C4-2B (cell line): ENCODE measurements around the gene F12.
A peak's percentile ranks its signal among the peaks of the same experiment; 100 is the strongest.

ENCODE experiments used
- H3K27ac ChIP-seq: fragments of 450-650 bp; 2 replicates; pipeline ENCODE4 v1.5.1; 2017
- ZFX ChIP-seq: fragments of 450-650 bp; IDR thresholded peaks from 2 replicates; pipeline ENCODE4 v1.6.1; 2017
- TF ChIP-seq, protein P1 (sequence below): fragments of 450-650 bp; conservative IDR thresholded peaks from 2 replicates; pipeline ENCODE4 v1.5.1; 2017; ENCODE audit warnings: mild to moderate bottlenecking

Gene F12

DNA sequence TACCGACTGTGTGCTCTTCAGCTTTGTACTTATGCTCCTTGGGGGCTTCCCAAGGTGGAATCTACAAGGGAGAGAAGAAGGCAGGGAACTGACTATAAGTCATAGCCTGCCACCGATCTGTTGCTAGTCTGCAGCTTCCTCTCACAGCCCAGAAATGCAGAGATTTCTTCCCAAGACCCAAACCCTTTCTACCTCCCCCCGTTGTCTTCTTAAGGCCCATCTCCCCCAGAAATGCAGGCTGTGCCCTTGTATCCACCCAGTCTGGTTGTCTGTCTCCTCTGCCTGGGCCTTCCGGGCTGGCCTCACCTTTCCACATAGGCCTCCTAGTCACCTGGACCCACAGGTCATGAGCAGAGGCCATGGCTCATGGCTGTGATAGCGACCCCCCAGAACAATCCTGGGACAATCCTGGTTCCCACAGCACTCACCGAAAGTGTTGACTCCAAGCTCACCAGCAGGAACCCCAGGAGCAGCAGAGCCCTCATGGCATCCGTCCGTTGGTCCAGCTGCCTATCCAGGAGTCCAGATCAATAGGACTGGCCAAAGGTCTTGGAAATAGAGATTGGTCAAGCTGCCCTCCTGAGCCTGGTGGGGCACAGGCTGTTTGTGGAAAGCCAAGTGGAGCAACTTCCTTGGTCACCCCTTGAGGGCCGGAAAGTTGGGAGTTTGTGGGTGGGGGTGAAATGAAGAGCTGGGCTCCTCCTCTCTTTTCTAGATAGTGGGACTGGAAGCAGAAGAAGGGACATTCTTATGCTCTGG is at the start of gene F12:
F12 (minus strand) TSS at position 522 of the 759 bp plus-strand sequence; CDS start at position 485, 37 bp downstream.
- TF ChIP-seq, protein P1, sequence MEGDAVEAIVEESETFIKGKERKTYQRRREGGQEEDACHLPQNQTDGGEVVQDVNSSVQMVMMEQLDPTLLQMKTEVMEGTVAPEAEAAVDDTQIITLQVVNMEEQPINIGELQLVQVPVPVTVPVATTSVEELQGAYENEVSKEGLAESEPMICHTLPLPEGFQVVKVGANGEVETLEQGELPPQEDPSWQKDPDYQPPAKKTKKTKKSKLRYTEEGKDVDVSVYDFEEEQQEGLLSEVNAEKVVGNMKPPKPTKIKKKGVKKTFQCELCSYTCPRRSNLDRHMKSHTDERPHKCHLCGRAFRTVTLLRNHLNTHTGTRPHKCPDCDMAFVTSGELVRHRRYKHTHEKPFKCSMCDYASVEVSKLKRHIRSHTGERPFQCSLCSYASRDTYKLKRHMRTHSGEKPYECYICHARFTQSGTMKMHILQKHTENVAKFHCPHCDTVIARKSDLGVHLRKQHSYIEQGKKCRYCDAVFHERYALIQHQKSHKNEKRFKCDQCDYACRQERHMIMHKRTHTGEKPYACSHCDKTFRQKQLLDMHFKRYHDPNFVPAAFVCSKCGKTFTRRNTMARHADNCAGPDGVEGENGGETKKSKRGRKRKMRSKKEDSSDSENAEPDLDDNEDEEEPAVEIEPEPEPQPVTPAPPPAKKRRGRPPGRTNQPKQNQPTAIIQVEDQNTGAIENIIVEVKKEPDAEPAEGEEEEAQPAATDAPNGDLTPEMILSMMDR: no peak
- TF ChIP-seq ZFX: no peak
- H3K27ac ChIP-seq: no peak within 1 kb of the TSS

DNA sequence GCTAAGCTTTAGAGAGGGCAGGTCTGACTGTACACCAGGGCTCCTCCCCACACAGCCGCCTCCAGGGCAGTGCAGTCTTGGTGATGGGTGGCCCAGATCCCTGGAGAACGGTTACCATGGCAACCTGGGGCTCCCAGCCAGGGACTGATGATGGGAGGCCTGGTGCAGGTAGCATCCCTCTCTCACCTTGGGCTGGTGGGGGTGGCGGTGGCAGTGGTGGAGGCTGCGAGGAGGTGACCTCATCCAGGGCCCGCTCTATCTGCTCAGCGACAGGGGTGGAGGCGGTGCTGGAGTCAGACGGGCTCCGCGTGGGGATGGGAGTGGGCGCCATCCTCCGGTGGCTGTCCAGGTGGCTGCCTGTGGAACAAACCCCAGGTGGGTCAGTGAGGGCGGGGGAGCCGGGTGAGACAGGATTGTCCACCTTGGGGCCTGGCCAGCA is 49.6 kb upstream of the F12 start:
- TF ChIP-seq, protein P1: no peak
- TF ChIP-seq ZFX: no peak
- H3K27ac ChIP-seq: no peak overlapping the region

DNA sequence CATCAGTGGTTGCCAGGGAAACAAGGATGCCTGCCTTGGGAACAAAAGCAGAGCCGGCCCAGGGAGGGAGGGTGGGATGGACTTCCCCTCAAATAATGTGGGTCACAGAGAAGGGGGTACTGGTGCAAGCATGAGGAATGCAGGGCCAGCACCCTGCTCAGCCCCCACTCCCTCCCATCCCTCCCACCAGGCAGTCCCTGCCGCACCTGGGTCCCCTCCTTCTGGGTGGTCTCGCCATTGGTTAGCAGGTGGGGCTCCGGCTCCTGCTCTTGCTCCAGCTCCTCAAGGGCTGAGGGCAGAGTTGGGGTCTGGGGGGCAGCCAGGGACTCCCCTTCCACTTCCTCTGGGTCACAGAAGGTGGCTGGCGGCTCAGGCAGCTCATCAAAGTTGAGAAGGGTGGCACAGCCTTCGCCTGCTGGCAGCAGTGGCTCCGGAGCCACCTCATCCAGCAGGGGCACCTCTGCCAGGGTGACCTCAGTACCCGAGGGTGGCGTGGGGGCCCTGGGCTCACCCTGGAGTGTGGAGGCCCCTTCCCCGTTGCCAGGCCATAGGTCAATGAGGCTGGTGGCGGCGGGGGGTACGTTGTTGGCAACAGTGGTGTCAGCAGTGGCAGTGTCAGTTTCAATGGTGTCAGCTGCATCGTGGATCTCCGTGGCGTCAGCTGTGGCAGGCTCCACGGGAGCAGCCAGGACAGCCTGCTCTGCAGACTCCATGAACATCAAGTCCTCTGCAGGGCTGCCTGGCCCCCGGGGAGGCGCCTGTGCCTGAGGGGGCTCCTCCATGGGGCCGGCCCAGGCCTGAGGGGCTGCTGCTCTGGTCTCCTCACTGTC is 48.7 kb upstream of the F12 start:
- H3K27ac ChIP-seq: no peak overlapping the region
- TF ChIP-seq, protein P1: no peak
- TF ChIP-seq ZFX: no peak

DNA sequence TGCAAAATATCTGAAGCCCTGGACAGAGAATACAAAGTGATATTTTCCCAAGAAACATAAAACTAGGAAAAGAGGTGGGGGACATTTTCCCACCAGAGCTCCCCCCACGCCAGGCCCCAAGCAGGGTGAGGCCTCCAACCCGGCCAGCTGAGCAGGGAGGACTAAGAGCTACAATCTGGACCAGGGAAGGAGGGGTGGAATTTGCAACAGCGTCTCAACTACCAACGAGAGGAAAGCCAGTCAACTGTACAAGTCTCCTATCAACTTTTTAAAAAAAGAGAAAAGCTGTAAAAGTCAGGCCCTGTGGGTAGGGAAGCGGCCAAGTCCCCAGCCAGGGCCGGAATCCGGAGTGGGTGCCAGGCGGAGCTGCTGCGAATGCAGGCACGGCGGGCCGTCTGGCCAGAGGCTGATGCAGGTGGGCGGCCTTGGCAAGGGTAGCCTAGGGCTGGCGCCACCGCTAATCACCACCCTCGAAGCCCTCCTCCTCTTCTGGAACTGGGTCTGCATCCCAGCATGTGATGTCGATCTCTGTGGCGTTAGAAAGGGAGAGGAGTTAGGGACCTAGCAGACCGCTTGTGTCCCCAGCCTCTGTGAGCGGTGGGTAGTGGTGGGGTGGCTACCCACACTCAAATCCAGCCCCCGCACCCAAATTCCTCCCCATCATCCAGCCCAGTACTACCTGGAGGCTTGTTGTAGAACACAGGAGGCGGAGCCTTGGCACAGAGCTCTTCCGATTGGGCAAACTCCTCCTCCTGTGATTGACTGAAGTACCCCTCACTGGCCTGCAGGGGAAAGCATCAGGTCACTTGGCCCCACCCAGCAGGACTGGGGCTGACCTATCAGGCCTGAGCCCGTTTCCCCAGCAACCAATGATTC is 47.9 kb upstream of the F12 start:
- H3K27ac ChIP-seq: no peak overlapping the region
- no peak for TF ChIP-seq ZFX
- TF ChIP-seq, protein P1: no peak; the same call in 1 of the 2 replicates

DNA sequence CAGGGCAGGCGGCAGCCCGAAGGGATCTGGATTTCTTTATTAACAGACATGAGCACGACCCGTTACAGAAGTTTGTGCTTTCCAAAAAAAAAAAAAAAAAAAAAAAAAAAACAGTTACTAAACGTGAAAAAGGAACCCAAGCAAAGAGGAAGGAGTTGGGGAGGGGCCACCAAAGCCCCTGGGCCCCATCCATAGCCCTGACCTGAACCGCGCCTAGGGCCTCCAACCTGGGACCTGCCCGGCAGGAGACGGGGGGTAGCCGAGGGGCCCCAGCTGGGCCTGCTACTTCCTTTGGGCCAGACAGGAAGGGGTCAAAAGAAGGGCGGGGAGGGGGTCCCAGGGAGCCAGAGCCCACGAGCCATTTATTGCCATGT is 47.2 kb upstream of the F12 start:
- no peak for TF ChIP-seq ZFX
- TF ChIP-seq, protein P1: peak; percentile 68
- no peak overlapping the region for H3K27ac ChIP-seq

DNA sequence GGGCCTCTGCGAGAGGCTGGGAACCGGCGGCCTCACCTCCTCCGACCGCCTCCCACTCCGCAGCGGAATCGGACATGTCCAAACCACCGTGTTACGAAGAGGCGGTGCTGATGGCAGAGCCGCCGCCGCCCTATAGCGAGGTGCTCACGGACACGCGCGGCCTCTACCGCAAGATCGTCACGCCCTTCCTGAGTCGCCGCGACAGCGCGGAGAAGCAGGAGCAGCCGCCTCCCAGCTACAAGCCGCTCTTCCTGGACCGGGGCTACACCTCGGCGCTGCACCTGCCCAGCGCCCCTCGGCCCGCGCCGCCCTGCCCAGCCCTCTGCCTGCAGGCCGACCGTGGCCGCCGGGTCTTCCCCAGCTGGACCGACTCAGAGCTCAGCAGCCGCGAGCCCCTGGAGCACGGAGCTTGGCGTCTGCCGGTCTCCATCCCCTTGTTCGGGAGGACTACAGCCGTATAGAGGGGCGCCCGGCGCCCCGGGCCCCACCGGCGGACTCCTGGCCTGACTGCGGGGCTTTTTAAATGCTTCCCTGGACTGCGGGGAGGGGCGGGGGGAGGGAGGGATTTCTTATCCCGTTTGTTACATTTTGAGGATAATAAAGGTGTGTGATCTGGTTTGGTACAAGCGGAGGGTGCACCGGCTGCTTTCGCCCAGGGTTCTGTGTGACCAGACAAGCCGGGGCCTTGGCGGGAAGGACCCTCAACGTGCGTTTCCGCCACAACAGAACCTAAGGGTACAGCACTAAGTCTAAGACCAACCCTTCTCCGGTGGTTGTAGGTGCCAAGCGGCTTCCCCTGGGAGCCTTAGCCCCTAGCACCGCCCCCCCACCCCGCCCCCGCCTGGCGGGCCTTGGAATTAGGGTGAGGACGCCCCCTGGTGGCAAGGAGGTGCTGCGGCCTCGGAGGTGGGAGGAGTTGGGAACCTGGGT is 46.6 kb upstream of the F12 start:
- H3K27ac ChIP-seq: peak overlapping the region; percentile 84
- TF ChIP-seq, protein P1: peak; percentile 92
- no peak for TF ChIP-seq ZFX
